ENCODE measurements around the gene CFAP53.

Gene CFAP53

DNA sequence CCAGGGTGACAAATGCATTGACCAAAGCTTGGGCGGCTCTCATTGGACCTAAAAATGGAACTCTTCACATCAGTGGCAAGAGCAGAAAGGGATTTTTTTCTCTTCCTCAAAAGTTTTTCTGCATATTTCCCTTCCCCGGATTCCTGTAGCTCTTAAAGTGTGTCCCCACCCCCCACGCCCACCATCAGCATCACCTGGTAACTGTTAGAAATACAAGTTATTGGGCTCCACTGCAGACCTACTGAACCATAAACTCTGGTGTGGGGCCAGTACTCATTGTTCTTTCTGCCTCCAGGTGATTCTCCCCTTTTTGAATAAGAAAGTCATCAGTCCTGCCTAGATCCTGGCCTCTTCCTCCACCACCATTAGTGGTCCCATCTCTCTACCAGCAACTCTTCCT lies 70.0 kb downstream of the CFAP53 start:
- in situ Hi-C loops (cut with MboI; ENCODE audit: low sequenced_read_pairs), result no loop called here

DNA sequence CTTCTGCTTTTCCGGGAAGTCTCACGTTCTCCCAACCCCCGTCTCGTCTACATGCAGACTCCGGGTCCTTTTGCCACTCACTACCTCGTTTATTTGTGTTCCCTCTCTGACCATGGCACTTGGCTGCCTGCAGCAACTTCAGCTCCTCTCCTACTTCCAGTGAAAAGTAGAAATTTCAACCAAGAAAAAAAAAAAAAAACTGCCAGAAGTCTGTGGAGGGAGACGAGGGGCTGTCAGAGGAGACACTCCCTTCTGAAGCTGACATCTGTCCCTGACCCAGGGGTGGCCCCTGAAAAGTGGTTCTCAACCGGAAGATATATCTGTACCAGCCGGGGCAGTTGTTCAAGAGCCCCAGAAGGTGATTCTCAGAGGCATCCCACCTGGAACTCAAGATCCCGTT lies 70.6 kb downstream of the CFAP53 start:
- in situ Hi-C loops (cut with MboI; ENCODE audit: low sequenced_read_pairs), result no loop called here

DNA sequence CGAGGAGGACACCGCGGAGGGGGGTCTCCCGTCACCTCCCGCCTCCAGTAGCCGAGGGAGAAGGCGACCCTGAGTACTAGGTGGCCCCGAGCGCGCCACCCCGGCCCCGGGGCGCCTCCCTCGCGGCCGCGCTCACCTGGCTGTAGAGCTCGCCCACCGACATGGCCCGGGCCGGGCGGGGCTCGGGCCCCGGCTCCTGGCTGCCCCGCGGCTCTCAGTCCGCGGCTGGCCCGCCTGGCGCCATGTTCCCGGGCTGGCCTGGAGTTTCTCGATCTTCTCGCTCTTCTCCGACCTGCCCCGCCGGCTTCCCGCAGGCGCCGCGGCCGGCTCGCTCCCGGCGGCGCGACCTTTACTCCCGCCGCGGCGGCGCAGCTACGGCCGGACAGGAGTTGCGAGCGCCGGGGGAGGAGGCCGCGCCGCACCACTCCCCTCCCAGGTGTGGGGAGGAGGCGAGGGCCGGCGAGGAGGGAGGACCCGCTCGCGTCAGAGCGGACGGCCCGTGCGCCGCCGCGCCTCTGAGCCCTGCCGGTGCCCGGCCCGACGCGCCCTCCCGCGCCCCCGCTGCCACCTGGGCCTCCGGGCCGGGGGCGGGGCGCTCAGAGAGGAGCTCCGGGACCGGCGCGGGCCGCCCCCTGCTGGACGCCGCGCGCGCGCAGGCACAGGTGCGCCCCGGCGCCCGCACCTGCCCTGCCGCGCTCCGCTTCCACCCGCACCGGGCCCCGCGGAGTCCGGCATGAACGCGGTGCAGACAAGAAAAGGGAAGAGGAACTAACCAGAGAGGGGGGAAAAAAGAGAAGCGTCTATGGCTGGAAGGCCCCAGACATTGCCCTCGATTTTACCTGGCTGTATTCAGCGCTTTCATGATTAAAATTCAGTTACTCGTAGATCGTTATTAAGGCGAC lies 71.4 kb downstream of the CFAP53 start, which contains the start of gene MYO5B:
Gene MYO5B, minus strand, starts transcription at position 517 of the 902 bp plus-strand sequence. Its CDS starts 354 bp downstream, at position 163.
- in situ Hi-C loops (cut with MboI; ENCODE audit: low sequenced_read_pairs), result no loop called here

DNA sequence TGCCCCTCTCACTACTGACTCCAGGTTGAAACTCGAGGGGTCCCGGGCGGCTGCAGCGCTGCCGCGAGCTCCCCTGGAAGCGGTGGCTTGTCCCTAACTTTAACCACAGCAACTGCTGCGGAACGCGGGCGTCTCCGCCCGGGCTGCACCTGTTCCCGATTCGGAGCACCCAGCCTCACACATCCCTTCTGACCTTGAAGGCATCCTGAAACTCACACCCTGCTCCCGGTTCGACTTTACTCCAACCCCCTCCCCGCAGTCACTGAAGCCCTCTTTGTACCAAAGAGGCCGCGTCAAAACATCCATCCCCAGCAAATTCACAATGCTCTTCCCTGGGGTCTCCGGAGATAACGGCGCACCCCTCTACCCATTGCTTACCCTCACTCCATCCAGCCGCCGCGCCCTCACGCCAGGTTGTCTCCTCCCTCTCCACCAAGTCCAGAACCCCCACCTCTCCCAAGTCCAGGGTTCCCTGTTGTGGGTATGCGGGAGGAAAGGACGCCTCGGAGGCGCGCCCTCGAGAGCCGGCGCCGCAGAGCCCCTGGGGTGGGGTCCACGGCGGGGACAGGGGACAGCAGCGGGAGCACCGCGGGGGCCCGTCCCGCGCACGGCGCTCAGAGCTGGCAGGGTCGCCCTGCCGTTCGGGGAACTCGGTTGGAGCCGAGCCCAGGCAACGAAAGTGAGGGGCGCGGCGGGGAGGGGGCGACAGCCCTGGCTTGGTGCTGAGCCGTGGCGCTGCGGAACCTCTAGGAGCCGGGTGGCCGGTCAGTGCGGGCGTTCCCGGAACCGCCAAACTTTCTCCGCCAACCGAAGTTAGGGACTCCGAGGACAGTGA lies 72.3 kb downstream of the CFAP53 start:
- in situ Hi-C loops (cut with MboI; ENCODE audit: low sequenced_read_pairs), result no loop called here

DNA sequence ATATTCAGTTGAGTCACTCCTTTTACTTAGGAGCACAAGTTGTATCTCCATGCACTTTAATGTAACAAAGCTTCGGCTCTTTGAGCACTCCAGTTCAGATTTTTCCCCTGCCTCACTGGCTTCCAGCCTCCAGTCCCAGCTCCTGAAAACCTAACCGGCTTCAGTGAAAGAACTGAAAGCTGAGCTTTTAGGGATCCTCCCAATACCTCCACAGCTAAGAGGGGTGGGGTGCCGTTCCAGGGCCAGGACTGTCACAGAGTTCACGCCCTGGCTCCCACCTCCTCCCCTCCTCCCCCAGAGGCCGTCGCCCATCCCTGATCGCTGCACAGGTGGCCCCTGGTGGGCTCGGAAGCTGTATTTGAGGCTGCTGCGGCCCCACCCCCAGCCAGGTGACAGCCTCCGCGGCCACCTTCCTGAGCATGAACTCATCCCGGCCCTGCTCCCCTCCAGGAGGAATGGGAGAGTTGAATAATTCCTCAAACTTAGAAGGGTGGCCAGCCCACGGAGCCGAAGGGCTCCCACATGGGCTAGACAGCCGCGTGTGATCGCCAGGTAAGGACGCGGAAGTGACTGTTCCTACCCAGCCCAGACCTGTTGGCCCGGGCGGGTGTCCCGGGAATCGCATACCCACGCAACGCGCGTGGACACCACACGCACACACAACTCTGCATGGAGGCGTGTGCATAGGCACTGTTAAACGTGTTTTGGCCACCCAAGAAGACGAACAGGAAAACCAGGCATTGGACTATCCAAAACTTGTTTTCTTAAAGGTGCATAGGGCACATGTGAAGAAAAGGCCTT lies 73.1 kb downstream of the CFAP53 start:
- in situ Hi-C loops (cut with MboI; ENCODE audit: low sequenced_read_pairs), result no loop called here

DNA sequence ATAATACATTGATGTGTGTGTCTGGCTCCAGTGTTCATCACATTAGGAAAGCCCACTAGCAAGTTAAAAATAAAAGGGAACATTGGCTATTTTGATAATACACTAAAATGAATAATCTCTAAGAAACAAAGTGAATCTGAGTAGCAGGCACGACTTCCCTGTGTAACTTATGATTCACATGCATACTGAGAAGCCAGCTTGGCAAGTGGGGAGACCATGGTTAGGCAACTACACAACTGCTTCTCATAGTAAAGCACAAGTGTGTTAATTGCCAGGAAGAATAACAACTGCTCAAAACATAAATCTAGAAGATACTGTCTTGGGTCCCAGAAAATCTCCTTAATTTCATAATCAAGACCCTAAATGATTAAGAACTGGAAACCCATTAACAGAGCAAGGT lies 75.4 kb downstream of the CFAP53 start:
- in situ Hi-C loops (cut with MboI; ENCODE audit: low sequenced_read_pairs), result no loop called here

DNA sequence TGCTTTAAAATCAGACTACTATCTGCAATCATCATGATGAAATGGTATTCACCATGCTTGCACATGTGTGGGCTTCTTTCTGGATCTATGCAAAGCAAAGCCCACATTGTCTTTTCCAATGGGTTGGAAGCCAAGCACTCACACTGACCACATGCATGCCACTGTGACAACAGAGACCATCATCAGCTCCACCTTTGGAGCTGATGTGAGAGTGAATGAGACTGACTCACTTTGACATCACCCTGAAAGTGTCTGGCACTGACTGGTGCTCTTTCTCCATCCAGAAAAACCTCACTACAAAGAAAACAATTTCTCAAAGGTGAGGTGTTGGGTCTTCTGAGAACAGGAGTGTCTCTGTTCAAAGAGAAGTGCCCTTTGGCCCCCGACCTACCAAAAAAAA lies 76.1 kb downstream of the CFAP53 start:
- in situ Hi-C loops (cut with MboI; ENCODE audit: low sequenced_read_pairs), result no loop called here

DNA sequence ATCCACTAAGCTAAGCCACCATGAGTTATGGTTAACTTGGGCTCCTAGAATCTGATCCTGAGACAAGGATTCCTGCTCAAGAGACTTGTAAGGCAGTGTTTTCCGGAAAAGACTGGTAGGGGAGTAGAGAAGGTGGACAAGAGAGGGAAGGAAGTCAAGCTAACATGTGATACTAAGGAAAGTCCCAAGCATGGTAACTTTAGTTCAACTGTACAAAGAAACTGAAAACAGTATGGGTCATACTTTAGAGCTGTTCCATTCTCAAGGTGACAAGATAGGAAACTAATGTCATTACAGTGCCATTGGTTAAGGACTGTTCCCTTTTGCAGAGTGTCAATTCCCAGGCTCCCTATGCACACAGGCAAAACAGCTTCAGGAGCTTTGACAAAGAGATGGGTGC lies 77.1 kb downstream of the CFAP53 start:
- in situ Hi-C loops (cut with MboI; ENCODE audit: low sequenced_read_pairs), result no loop called here

DNA sequence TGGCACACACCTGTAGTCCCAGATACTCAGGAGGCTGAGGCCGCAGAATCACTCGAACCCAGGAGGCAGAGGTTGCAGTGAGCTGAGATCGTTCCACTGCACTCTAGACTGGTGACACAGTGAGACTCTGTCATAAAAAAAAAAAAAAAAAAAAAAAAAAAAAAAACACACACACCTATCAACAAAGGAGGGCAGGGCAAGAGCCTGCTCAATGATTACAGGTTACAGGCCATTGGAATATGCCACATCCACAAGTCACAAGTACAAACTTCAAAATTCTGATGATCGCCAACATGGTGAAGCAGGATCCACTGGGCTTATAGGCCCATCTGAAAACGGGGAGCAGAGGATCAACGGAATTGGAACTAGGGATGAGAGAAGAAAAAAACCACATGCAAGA lies 77.6 kb downstream of the CFAP53 start:
- in situ Hi-C loops (cut with MboI; ENCODE audit: low sequenced_read_pairs), result no loop called here

DNA sequence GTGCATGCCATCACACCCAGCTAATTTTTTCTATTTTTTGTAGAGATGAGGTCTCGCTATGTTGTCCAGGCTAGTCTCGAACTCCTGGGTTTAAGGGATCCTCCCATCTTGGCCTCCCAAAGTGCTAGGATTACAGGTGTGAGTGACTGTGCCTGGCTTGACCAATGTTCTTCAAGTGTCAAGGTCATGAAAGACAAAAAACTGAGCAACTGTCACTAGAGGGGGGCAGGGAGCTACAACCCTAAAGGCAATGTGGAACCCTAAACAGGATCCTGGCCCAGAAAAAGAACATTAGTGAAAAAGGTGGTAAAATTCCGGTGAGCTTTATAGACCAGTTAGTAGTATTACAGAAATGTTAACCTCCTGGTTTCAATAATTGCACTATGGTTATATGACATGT lies 78.6 kb downstream of the CFAP53 start:
- in situ Hi-C loops (cut with MboI; ENCODE audit: low sequenced_read_pairs), result no loop called here

DNA sequence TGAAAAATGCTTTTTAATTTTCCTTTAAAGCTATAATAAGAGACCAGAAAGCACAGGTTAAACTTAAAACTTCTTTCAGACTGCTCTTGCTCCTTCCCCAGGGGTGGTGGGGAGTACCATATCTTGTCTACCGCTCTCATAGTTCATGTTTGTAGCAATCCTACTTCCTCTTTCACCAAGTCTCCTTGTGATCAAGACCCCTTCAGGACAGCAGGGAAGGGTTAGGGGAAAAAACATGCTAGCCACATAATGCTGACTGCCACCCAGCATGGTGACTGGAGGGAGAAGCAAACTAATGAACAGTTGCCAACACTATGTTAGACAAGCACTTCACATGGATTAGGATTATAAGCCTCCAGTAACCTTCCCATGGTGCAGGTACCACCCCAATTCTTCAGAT lies 79.9 kb downstream of the CFAP53 start:
- in situ Hi-C loops (cut with MboI; ENCODE audit: low sequenced_read_pairs), result no loop called here

DNA sequence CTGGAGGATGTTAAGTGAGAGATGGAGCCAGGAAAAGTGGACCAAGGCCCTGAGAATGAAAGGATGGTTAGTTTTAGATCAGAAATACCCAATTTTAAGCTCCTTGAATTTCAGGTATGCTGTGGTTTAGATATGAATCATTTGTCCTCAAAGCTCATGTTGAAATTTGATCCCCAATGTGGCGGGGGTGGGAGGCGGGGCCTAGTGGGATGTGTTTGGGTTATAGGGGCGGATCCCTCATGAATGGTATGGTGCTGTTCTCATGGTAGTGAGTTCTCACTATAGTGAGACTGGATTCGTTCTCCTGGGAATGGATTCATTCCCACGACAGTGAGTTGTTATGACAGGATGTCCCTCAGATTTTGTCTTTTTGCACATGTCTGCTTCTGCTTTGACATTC lies 82.7 kb downstream of the CFAP53 start:
- in situ Hi-C loops (cut with MboI; ENCODE audit: low sequenced_read_pairs), result no loop called here

DNA sequence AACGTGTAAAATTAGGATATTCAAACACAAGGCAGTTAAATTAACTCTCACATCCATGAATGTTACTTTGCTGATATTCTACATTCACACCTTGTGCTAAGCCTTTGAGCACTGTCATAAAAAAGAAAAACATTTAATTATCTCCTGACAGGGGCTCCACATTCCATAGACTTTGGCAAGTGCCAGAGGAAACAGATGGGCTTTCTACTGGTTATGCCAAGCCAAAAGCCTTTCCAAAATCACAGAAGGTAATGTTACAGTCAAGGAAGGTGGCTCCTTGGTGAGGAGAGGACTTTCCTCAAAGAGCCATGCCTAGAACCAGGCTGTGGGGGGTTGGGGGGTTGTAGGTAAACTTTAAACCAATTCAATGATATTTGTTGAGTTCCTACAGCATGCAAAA lies 83.8 kb downstream of the CFAP53 start:
- in situ Hi-C loops (cut with MboI; ENCODE audit: low sequenced_read_pairs), result no loop called here

DNA sequence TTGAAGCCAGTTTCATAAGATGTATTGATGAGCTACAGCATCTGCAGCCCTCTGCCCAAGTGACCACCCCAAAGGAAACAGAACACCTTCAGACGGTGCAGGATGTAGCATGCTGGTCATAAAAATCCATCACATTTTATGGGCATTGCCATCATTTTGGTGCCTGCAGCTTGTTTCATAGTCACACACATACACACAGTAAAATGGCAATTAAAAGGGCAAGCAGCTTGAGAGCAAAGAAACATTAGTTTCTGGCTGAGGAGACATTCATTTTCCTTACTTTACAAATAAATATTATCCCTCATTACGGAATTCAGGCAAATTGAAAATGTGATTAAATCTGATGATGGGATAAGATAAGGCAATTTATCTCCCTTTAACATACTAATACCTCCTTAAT lies 84.7 kb downstream of the CFAP53 start:
- in situ Hi-C loops (cut with MboI; ENCODE audit: low sequenced_read_pairs), result no loop called here

DNA sequence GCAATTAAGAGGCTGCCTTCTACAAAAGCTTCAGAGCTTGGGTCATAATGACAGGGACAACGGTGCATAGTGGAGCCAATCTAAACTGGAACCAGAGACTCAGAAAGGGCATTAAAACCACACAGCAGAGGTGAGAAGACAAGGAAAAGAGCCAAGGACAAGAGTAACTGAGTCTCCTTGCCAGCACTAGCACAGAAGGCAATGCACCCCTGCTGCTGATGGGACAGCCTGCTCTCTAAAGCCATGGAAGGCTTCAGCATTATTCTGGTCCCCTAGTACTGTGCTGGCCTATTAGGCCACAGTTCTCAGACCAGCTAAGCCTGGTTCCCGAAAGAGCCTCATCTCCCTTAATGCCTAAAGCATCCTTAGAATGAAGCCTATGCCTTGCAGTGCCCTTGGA lies 86.8 kb downstream of the CFAP53 start:
- in situ Hi-C loops (cut with MboI; ENCODE audit: low sequenced_read_pairs), result no loop called here

DNA sequence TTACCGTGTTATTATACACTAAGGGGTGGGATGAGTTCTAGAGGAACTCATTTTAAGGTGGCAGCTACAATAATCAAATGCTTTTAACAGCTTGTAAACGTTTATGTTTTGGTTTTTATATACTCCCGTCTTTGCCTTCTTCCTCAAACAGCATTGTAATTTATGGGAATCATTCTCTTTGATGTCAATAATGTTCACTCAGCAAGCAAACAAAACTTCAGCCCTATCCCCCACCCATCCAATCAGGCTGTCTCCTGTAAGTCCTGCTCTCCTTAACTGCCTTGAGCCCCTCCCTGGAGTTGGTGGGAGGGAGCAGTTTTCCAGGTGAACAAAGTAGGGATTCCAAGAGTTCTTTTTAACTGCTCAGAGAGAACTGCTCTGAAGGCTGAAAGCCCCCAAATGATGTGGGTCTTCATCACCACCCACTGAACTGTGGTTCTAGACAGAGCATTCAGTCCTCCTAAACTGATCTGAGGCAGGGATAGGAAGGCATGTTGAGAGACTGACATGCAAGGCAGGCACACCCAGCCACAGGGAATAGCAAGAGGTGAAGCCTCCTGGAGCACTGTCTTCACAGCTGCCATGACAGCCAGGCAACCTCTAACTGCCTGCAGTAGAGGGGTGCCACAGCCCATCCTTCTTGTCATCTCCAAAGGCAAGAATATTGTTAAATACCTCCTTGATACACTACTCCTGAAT lies 88.9 kb downstream of the CFAP53 start:
- in situ Hi-C loops (cut with MboI; ENCODE audit: low sequenced_read_pairs), result no loop called here

Measured in HL-60/S4 (cell line).